Measurements from ENCODE around the gene KLF14. TPM values are rescaled to one million over a fixed set of nuclear protein-coding genes. Genes with fewer than 3 reads are reported as not detected.

KLF14 gene
- total RNA-seq, 1 donor from 2014 or later = not detected

DNA sequence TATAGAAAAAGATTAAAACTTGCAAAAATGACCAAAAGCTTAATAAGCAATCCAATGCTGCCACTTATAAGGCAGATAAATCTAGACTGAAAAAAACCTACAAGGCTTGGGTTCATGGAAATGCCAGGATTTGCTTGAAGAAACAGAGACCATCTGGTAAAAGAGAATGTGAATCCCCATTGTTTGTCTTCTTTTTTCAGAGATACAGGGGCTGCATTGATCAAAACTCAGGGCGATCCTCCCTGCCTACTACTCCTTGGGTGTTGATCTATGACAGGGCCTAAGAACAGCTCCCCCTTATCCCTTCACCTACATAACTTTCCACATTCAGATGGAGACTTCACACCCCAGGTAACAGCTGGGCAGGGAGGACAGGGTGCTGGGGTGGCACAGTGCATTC lies 44.3 kb downstream of the KLF14 start:
- Mint-ChIP-seq H3K4me3 (ENCODE audit: unreplicated experiment) (no peak overlapping the region), H3K36me3 (ENCODE audit: unreplicated experiment) (no peaks in the 10 kb centered on the region), H3K27ac (ENCODE audit: unreplicated experiment) (no peak overlapping the region), H3K9me3 (ENCODE audit: unreplicated experiment) (no peaks in the 10 kb centered on the region), H3K27me3 (ENCODE audit: unreplicated experiment) (no peaks in the 10 kb centered on the region), H3K4me1 (ENCODE audit: low read depth, unreplicated experiment) (no peaks in the 10 kb centered on the region)
- DNase-seq = no peak
- TF ChIP-seq, protein P1, sequence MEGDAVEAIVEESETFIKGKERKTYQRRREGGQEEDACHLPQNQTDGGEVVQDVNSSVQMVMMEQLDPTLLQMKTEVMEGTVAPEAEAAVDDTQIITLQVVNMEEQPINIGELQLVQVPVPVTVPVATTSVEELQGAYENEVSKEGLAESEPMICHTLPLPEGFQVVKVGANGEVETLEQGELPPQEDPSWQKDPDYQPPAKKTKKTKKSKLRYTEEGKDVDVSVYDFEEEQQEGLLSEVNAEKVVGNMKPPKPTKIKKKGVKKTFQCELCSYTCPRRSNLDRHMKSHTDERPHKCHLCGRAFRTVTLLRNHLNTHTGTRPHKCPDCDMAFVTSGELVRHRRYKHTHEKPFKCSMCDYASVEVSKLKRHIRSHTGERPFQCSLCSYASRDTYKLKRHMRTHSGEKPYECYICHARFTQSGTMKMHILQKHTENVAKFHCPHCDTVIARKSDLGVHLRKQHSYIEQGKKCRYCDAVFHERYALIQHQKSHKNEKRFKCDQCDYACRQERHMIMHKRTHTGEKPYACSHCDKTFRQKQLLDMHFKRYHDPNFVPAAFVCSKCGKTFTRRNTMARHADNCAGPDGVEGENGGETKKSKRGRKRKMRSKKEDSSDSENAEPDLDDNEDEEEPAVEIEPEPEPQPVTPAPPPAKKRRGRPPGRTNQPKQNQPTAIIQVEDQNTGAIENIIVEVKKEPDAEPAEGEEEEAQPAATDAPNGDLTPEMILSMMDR (IDR thresholded peaks at IDR 0.05; ENCODE audit: partially characterized antibody, unreplicated experiment) = no peak

DNA sequence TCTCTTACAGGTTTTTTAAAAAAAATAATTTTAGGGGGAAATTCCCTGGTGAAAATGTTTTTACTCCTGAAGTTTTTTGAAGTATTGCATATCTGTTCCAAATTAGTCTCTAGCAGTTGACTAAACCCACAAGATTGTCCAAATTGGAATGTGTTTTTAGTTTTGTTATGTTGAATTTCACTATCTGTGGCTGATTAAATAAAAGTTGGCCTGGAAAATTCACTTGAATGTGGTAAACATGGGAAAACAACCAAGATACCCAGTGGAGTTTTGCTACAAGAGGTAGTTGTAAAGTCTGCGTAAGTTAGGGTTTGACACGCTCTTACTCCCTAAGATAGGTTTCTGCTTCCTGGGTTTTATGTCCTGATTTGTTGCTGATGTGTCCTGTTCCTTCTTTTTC lies 51.0 kb downstream of the KLF14 start:
- H3K4me3 Mint-ChIP-seq (ENCODE audit: unreplicated experiment) = no peak overlapping the region
- H3K4me1 Mint-ChIP-seq (ENCODE audit: low read depth, unreplicated experiment) = no peaks in the 10 kb centered on the region
- TF ChIP-seq, protein P1 (IDR thresholded peaks at IDR 0.05; ENCODE audit: partially characterized antibody, unreplicated experiment) = no peak
- H3K9me3 Mint-ChIP-seq (ENCODE audit: unreplicated experiment) = no peaks in the 10 kb centered on the region
- no peak for DNase-seq
- H3K27me3 Mint-ChIP-seq (ENCODE audit: unreplicated experiment) = no peaks in the 10 kb centered on the region
- H3K36me3 Mint-ChIP-seq (ENCODE audit: unreplicated experiment) = no peaks in the 10 kb centered on the region
- no peak overlapping the region for H3K27ac Mint-ChIP-seq (ENCODE audit: unreplicated experiment)

Other genes starting within 250 kb of the KLF14 start
- 186 TPM for gene MEST, start 242.1 kb downstream of the KLF14 start, total RNA-seq (ENCODE audit: unreplicated experiment)
- 36.8 TPM for gene COPG2, start 65.5 kb downstream of the KLF14 start, total RNA-seq (ENCODE audit: unreplicated experiment)
- not detected for gene TSGA13, start 47.7 kb downstream of the KLF14 start, total RNA-seq (ENCODE audit: unreplicated experiment)